GM11168 (cell line): ENCODE results near the gene IFNLR1.

ENCODE experiments used
- in situ Hi-C: fragments of 300-500 bp; cut with MboI; formaldehyde crosslinking; loops from one replicate; pipeline ENCODE4 v1.12.0; 2022; ENCODE audit warnings: low sequenced_read_pairs; ENCODE audit not compliant: unreplicated experiment

IFNLR1 gene

GRCh38 chr1:24181619-24182018, 5.5 kb downstream of the IFNLR1 start:
- in situ Hi-C loops: no loop called here

DNA sequence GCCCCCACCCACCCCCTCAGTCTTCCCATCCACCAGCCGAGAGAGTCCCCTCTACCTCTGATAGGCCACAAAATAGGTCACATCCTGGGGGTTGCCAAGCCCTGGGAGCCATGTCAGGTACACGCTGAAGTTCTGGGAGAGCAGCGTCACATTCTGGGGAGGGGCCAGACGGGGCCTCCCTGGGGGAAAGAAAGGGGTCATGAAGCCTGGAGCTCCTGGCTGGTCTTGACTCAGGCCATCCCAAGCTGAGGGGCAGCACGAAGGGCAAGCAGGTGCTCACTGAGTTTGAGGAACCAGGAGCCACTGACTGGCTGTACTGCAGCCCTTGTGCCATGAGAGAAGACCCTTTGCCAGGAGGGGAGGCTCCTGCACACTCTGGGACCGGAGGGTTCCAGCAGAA, 6.4 kb downstream of the IFNLR1 start:
- in situ Hi-C loops: no loop called here

- in situ Hi-C loops: no loop called here
Observed at GRCh38 chr1:24179251-24179840, 7.7 kb downstream of the IFNLR1 start.

DNA sequence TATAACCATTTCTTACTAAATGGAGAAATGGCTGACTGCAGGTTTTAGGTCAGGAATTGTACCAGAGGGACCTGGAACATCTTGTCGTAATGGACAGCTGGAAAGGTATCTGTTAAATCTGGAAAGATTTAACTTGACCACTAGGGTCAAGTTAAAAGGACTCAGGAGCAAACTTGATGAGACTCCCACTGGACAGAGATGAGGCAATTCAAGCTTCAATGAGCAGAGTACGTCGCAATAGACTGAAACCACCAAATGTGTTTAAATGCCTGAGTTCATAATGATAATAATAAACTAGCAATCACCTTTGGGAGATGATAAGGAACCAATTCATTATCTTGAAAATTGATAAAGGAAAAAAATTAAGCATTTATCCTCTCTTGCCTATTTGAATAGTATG, 8.7 kb downstream of the IFNLR1 start:
- in situ Hi-C loops: no loop called here

- in situ Hi-C loops: no loop called here
Observed at GRCh38 chr1:24177161-24177560, 9.9 kb downstream of the IFNLR1 start.

DNA sequence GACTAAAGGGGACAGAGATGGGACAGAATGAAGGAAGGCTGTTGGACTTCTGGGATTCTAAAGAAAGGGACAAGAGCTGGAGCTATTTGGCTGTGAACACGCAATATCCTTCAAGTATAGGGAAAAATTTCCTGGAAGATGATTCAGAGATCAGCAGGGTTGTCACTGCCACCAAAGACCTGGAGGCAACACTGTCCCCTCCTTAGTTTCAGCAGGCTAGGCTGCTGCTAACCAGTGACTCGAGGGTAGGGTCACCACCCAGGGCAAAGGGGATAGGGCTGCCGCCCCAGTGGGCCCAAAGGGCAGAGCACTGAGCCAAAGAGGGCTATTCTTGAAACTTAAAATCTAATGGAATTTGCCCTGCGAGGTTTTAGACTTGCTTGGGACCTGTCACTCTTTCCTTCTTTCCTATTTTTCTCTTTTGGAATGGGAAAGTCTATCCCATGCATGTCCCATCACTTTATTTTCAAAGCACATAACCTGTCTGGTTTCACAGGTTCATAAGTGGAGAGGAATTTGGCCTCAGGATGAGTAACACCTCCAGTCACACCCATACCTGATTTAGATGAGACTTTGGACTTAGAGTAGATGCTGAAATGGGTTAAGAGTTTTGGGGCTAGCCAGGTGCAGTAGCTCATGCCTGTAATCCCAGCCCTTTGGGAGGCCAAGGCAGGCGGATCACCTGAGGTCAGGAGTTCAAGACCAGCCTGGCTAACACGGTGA, 11.9 kb downstream of the IFNLR1 start:
- in situ Hi-C loops: no loop called here

DNA sequence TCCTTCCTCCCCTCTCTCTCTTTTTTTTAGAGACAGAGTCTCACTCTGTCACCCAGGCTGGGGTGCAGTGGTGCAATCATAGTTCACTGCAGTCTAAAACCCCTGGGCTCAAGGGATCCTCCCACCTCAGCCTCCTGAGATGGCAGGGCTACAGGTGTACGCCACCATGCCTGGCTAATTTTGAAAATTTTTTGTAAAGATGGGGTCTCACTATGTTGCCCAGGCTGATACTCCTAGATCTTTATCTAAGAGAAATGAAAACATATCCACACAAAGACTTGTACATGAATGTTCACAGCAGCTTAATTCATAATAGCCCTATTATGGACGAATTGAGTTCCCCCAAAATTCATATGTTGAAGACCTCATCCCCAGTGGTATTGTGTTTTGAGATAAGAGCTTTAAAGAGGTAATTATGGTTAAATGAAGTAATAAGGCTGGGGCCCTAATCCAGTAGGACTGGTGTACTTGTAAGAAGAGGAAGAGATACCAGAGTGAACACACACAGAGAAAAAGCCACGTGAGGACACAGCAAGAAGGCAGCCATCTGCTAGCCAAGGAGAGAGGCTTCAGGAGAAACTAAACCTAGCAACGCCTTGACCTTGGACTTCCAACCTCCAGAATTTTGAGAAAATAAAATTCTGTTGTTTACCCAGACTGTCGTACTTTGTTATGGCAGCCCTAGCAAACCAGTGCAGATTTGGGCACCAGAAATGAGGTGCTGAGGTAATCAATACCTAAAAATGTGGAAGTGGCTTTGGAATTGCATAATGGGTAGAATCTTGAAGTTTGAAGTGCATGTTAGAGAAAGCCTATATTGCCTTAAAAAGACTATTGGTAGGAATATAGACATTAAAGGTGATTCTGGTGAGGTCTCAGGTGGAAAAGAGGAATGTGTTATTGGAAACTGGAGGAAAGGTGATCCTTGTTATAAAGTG, 13.2 kb downstream of the IFNLR1 start:
- in situ Hi-C loops: no loop called here

DNA sequence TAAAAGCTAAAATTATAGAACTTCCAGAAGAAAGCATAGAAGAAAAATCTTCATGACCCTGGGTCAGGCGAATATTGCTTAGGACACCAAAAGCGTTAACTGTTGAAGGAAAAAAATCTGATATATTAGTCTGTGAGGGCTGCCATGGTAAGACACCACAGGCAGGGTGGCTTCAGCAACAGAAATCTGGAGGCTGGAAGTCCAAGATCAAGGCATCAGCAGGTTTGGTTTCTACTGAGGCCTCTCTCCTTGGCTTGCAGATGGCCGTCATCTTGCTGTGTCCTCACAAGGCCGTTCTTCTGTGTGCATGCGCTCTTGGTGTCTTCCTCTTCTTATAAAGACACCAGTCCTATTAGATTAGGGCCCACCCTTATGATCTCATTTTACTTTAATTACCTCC, 14.5 kb downstream of the IFNLR1 start:
- in situ Hi-C loops: no loop called here

- in situ Hi-C loops: no loop called here
Observed at GRCh38 chr1:24169286-24169685, 17.8 kb downstream of the IFNLR1 start.

GRCh38 chr1:24168245-24168644, 18.8 kb downstream of the IFNLR1 start:
- in situ Hi-C loops: no loop called here

DNA sequence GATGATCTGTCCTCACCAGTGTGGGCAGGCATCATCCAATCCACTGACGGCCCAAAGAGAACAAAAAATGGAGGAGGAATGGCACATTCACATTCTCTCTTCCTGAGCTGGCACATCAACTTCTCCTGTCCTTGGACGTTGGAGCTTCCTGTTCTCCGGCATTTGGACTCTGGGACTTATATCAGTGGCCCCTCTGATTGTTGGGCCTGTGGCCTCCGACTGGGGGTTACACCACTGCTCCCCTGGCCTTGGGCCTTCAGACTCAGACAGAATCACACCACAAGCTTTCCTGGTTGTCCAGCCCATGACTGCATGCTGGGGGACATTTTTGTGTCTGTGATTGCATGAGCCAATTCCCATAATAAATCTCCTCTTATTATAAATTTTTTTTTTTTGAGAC, 20.1 kb downstream of the IFNLR1 start:
- in situ Hi-C loops: no loop called here

- in situ Hi-C loops: no loop called here
Observed at GRCh38 chr1:24165500-24165899, 21.6 kb downstream of the IFNLR1 start.

DNA sequence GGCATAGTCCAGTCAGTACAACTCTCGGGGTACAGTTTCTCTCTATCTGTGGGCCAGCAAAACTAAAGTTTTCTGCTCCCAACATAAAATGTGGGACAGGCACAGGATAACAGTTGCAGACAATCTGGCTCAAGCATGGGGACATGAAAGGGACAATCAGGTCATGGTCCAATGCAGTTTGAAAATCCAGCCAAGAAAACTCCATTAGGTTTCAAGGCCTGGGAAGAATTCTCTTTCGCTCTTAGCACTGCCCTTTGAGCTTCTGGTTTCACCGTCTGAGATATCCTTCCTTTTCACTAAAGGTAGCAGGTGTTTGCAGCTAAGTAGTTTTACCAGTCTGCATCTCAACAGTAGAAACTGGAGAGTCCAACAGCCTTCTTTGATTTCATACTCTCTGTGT, 23.1 kb downstream of the IFNLR1 start:
- in situ Hi-C loops: no loop called here

DNA sequence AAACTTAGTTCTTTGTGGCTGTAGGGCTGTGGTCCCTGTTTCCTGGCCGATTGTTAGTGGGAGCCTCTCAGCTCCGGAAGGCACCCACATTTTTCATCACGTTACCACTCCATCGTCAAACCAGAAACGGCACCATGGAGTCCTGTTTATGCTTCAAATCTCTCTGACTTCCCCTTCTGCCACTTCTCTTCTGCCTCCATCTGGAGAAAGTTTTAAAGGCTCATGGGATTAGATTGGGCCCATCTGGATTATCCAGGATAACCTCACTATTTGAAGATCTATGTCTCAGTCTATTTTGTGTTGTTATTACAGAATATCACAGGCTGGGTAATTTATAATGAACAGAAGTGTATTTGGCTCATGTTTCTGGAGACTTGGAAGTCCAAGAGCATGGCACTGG, 24.9 kb downstream of the IFNLR1 start:
- in situ Hi-C loops: no loop called here

- in situ Hi-C loops: no loop called here
Observed at GRCh38 chr1:24161270-24161669, 25.8 kb downstream of the IFNLR1 start.

GRCh38 chr1:24159366-24159765, 27.7 kb downstream of the IFNLR1 start:
- in situ Hi-C loops: no loop called here

GRCh38 chr1:24157918-24158481, 29.1 kb downstream of the IFNLR1 start:
- in situ Hi-C loops: no loop called here

GRCh38 chr1:24156542-24157260, 30.4 kb downstream of the IFNLR1 start:
- in situ Hi-C loops: no loop called here

- in situ Hi-C loops: no loop called here
Observed at GRCh38 chr1:24155011-24155782, 31.9 kb downstream of the IFNLR1 start.
